BE2C (cell line): ENCODE data around the gene ARHGAP6.

ENCODE experiments used
- DNase-seq: peaks from one replicate; pipeline ENCODE4 v3.0.0-alpha.2; 2020
- H3K27me3 ChIP-seq: fragments of 250-450 bp; sonication (Bioruptor Pico); 2 replicates; pipeline ENCODE4 v1.5.1; 2020; ENCODE audit warnings: mild to moderate bottlenecking
- H3K36me3 ChIP-seq: fragments of 250-450 bp; sonication (Bioruptor Pico); 2 replicates; pipeline ENCODE4 v1.5.1; 2020; ENCODE audit warnings: mild to moderate bottlenecking
- H3K4me1 ChIP-seq: fragments of 250-450 bp; sonication (Bioruptor Pico); 2 replicates; pipeline ENCODE4 v1.5.1; 2020
- H3K4me3 ChIP-seq: 2 replicates; pipeline ENCODE4 v1.5.1; 2011; ENCODE audit warnings: low read depth, low read length
- H3K9me3 ChIP-seq: fragments of 250-450 bp; sonication (Bioruptor Pico); 2 replicates; pipeline ENCODE4 v1.5.1; 2020
- CTCF ChIP-seq: IDR thresholded peaks from 2 replicates; pipeline ENCODE4 v1.5.1; 2012; ENCODE audit warnings: mild to moderate bottlenecking, low read depth, low read length

Gene ARHGAP6

GRCh38 chrX:11408109-11408405, 257.7 kb downstream of the ARHGAP6 start:
- H3K4me1 ChIP-seq: no peaks in the 10 kb centered on the region
- no peak for DNase-seq
- no peaks in the 10 kb centered on the region for H3K36me3 ChIP-seq
- no peaks in the 10 kb centered on the region for H3K9me3 ChIP-seq
- no peak overlapping the region for H3K4me3 ChIP-seq
- H3K27me3 ChIP-seq: no peaks in the 10 kb centered on the region
- TF ChIP-seq CTCF: no peak

GRCh38 chrX:11407331-11408108, 258.2 kb downstream of the ARHGAP6 start:
- no peak for DNase-seq
- Histone ChIP-seq H3K4me1 (no peaks in the 10 kb centered on the region), H3K27me3 (no peaks in the 10 kb centered on the region), H3K4me3 (no peak overlapping the region), H3K9me3 (no peaks in the 10 kb centered on the region), H3K36me3 (no peaks in the 10 kb centered on the region)
- TF ChIP-seq CTCF: no peak

- Histone ChIP-seq H3K4me3 (no peak overlapping the region), H3K4me1 (no peaks in the 10 kb centered on the region), H3K36me3 (no peaks in the 10 kb centered on the region), H3K27me3 (no peaks in the 10 kb centered on the region), H3K9me3 (no peaks in the 10 kb centered on the region)
- no peak for DNase-seq
- no peak for TF ChIP-seq CTCF
Measured at GRCh38 chrX:11406109-11406765, 259.5 kb downstream of the ARHGAP6 start.

- H3K9me3 ChIP-seq: no peaks in the 10 kb centered on the region
- DNase-seq: no peak
- TF ChIP-seq CTCF: no peak
- no peaks in the 10 kb centered on the region for H3K27me3 ChIP-seq
- no peaks in the 10 kb centered on the region for H3K36me3 ChIP-seq
- H3K4me3 ChIP-seq: no peak overlapping the region
- no peaks in the 10 kb centered on the region for H3K4me1 ChIP-seq
Measured at GRCh38 chrX:11403631-11404030, 262.1 kb downstream of the ARHGAP6 start.

- TF ChIP-seq CTCF: no peak
- no peak for DNase-seq
Measured at GRCh38 chrX:11401966-11402365, 263.8 kb downstream of the ARHGAP6 start.

GRCh38 chrX:11399489-11400094, 266.1 kb downstream of the ARHGAP6 start:
- no peaks in the 10 kb centered on the region for H3K9me3 ChIP-seq
- DNase-seq: no peak
- H3K36me3 ChIP-seq: no peaks in the 10 kb centered on the region
- no peak overlapping the region for H3K4me3 ChIP-seq
- no peaks in the 10 kb centered on the region for H3K4me1 ChIP-seq
- H3K27me3 ChIP-seq: no peaks in the 10 kb centered on the region
- TF ChIP-seq CTCF: no peak

More at GRCh38 chrX:11401966-11402365, 263.8 kb downstream of the ARHGAP6 start:
- H3K4me1 ChIP-seq: no peaks in the 10 kb centered on the region
- no peaks in the 10 kb centered on the region for H3K27me3 ChIP-seq
- no peak overlapping the region for H3K4me3 ChIP-seq
- no peaks in the 10 kb centered on the region for H3K36me3 ChIP-seq
- no peaks in the 10 kb centered on the region for H3K9me3 ChIP-seq
